HAP-1 (cell line): ENCODE measurements around the gene NTM.

Experiments used
- DNase-seq, 2 experiments: peaks; one replicate each; pipeline ENCODE4 v3.0.0-alpha.2; 2016 to 2020; ENCODE audit warnings: low spot score in 2 of 2
- H3K27me3 ChIP-seq: fragments of 250-450 bp; sonication (Bioruptor Pico); 2 replicates; pipeline ENCODE4 v1.5.1; 2020; ENCODE audit warnings: low read depth, mild to moderate bottlenecking, moderate library complexity
- H3K36me3 ChIP-seq: fragments of 250-450 bp; sonication (Bioruptor Pico); replicated peaks from 2 replicates; pipeline ENCODE4 v1.5.1; 2020; ENCODE audit warnings: mild to moderate bottlenecking
- H3K4me1 ChIP-seq: fragments of 250-450 bp; sonication (Bioruptor Pico); 2 replicates; pipeline ENCODE4 v1.5.1; 2020; ENCODE audit warnings: mild to moderate bottlenecking
- H3K4me3 ChIP-seq: fragments of 250-450 bp; sonication (Bioruptor Pico); 2 replicates; pipeline ENCODE4 v1.5.1; 2020; ENCODE audit warnings: mild to moderate bottlenecking, moderate library complexity
- H3K9me3 ChIP-seq: fragments of 250-450 bp; sonication (Bioruptor Pico); 2 replicates; pipeline ENCODE4 v1.5.1; 2020; ENCODE audit warnings: mild to moderate bottlenecking, moderate library complexity
- in situ Hi-C: fragments of 300-500 bp; cut with MboI; formaldehyde crosslinking; loops from 3 replicates; pipeline ENCODE4 v1.14.3; 2020; ENCODE audit warnings: low sequenced_read_pairs, inconsistent platforms, mixed read lengths

Gene NTM

GRCh38 chr11:131662993-131663392, 292.6 kb downstream of the NTM start:
- in situ Hi-C loops = no loop called here
- Histone ChIP-seq H3K27me3 (no peaks in the 10 kb centered on the region), H3K9me3 (no peaks in the 10 kb centered on the region), H3K36me3 (no peaks in the 10 kb centered on the region), H3K4me1 (no peaks in the 10 kb centered on the region), H3K4me3 (no peak overlapping the region)
- DNase-seq = no peak

GRCh38 chr11:131663405-131664200, 293.2 kb downstream of the NTM start:
- Histone ChIP-seq H3K4me3 (no peak overlapping the region), H3K27me3 (no peaks in the 10 kb centered on the region), H3K36me3 (no peaks in the 10 kb centered on the region), H3K9me3 (no peaks in the 10 kb centered on the region), H3K4me1 (no peaks in the 10 kb centered on the region)
- DNase-seq = no peak
- in situ Hi-C loops = no loop called here

DNA sequence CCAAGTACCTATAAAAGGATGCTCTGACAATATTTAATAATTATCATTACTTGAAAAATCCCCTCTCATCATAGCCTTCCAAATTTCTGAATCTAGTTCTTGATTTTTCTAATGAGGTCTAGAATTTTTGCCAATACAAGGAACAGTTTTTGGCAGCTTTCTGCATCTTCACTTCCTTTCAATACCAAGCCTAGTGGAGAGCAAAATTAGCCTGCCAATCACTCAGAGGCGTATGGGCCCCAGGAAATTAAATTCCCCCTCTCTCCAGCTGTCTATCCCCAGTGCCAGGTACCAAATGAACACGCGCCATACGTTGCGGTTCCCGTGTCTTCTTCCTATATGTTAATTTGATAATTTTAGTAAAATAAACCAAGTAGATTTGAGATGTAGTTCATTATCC, 293.9 kb downstream of the NTM start:
- no peak overlapping the region for H3K4me3 ChIP-seq
- DNase-seq = no peak
- no peaks in the 10 kb centered on the region for H3K9me3 ChIP-seq
- H3K36me3 ChIP-seq = no peaks in the 10 kb centered on the region
- no peaks in the 10 kb centered on the region for H3K27me3 ChIP-seq
- H3K4me1 ChIP-seq = no peaks in the 10 kb centered on the region
- in situ Hi-C loops = no loop called here

GRCh38 chr11:131664816-131665215, 294.4 kb downstream of the NTM start:
- no peaks in the 10 kb centered on the region for H3K4me1 ChIP-seq
- H3K4me3 ChIP-seq = no peak overlapping the region
- H3K27me3 ChIP-seq = no peaks in the 10 kb centered on the region
- H3K9me3 ChIP-seq = no peaks in the 10 kb centered on the region
- no peak for DNase-seq
- H3K36me3 ChIP-seq = no peaks in the 10 kb centered on the region
- in situ Hi-C loops = no loop called here

DNA sequence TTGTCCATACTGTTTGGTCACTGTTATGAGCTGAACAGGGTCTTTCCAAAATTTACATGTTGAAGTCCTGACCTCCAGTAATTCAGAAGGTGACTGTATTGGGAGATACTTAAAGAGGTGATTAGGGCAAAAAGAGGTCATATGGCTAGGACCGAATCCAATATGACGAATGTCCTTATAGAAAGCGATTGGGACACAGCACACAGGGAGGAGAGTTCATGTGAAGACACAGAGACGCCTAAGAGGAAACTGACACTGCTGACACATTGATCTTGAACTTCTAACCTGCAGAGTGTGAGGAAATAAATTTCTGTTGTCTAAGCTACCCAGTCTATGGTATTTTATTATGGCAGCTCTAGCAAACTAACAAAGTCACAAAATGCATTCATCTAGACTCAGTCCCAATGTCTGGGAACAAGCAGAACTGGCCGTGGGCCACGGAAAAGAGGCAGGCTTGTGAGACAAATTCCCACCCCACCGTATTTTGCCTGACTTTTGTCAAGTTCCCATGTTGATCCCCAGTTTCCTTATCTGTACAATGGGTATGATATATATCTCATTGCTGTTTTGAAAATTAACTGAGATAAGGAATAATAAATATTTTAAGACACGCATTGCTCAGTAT, 295.0 kb downstream of the NTM start:
- no peak overlapping the region for H3K4me3 ChIP-seq
- H3K27me3 ChIP-seq = no peaks in the 10 kb centered on the region
- in situ Hi-C loops = no loop called here
- no peaks in the 10 kb centered on the region for H3K36me3 ChIP-seq
- no peaks in the 10 kb centered on the region for H3K4me1 ChIP-seq
- no peak for DNase-seq
- no peaks in the 10 kb centered on the region for H3K9me3 ChIP-seq

DNA sequence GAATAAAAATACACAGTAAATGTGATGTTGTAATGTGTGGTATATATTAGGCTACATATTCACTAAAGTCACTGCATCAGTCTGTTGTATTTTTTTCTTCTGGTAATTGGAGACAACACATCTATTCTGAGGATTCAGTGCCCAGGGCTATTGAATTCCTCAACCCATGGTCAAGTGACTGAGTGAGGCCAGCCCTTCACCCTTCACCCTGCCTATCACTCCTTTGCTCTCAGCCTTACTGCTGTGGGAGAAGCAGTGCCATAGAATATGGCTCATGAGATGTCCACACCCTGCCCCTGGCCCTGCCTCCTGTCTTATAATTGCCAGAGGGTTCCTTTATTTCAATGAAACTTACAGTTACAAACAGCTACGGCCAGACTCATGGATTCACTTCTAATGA, 295.6 kb downstream of the NTM start:
- Histone ChIP-seq H3K9me3 (no peaks in the 10 kb centered on the region), H3K36me3 (no peaks in the 10 kb centered on the region), H3K27me3 (no peaks in the 10 kb centered on the region), H3K4me3 (no peak overlapping the region), H3K4me1 (no peaks in the 10 kb centered on the region)
- in situ Hi-C loops = no loop called here
- DNase-seq = no peak

GRCh38 chr11:131666617-131667016, 296.2 kb downstream of the NTM start:
- Histone ChIP-seq H3K4me3 (no peak overlapping the region), H3K27me3 (no peaks in the 10 kb centered on the region), H3K9me3 (no peaks in the 10 kb centered on the region), H3K4me1 (no peaks in the 10 kb centered on the region), H3K36me3 (no peaks in the 10 kb centered on the region)
- no peak for DNase-seq
- in situ Hi-C loops = no loop called here

DNA sequence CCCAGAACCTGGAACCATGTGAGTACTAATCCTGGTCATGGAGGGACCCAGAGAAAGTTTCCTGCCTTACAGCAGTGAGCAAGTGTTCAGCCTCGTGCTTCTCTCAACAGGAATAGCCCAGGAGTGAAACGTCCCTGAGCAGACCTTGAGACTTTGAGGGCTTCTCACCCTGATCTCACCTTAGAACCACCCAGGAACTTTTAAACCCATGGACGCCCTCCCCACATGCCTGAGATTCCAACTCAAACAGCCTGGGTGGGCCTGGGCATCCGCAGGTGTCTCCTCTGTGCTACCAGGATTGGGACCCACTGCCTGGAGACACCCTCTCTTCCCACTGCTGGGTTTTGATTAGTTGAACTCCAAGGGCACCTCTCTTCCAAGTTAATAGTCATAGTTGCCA, 297.2 kb downstream of the NTM start:
- H3K4me1 ChIP-seq = no peaks in the 10 kb centered on the region
- DNase-seq = no peak
- H3K36me3 ChIP-seq = no peaks in the 10 kb centered on the region
- no peaks in the 10 kb centered on the region for H3K27me3 ChIP-seq
- no peak overlapping the region for H3K4me3 ChIP-seq
- in situ Hi-C loops = no loop called here
- no peaks in the 10 kb centered on the region for H3K9me3 ChIP-seq

DNA sequence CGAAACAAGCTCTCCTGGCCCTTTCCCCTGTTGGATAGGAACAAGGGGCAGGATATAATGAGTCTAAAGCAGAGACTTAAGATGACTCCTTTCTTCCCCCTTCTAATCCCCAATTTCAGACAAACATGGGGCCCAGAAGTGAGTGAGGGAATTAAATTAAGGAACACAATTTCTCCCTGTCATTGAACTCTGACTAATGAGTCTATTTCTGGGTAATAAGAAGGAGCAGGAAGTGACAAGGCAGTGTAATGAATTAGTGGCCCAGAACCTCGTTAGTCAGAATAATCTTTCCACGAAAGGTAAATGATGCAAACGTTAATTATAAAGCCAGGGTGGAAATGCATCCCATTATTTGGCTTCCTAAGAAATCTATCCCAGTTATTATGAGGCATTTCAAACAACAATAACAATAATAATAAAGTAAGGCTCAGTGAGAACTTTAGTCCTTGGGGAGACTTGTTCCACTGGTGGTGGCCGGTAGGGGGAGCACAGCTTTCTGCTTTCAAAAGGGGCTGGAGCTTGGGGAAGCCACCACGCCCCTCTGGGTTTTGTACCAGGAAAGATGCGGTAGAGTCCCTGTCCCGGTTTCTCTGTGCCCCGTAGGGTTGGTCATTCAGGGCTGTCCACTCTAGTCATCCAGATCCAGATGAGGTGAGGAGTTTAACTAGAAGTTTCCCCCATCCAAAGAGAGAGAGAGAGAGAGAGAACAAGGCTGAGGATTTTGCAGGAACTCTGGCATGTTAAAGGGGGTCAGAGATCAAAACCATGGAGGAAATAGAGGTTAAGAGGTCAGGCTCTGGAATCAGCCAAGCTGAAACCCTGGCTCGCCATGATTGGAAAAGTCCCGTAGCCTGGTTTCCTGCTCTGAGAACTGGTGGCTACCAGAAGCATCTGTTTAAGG, 298.3 kb downstream of the NTM start:
- H3K4me1 ChIP-seq = no peaks in the 10 kb centered on the region
- H3K4me3 ChIP-seq = no peak overlapping the region
- H3K27me3 ChIP-seq = no peaks in the 10 kb centered on the region
- H3K36me3 ChIP-seq = no peaks in the 10 kb centered on the region
- DNase-seq = peak; percentile 4 to 74
- in situ Hi-C loops = no loop called here
- no peaks in the 10 kb centered on the region for H3K9me3 ChIP-seq

DNA sequence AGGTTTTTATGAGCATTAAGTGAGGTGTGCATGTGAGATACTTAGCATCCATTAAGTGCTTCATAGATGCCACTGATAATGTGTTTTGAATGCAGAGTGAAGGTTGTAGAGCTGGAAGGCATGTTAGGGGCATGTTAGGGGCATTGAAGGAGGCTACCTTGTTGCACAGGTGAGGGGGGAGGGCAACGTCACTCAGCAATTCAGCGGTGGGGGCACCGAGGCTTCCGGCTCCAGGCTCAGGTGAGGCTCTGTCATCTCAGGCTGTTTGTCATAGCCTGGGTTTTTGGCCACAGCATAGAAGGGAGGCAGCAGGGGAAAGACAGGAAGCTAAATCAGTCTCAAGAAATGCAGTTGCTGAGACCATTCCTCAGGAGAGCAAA, 299.0 kb downstream of the NTM start:
- no peak for DNase-seq
- in situ Hi-C loops = no loop called here
- H3K4me3 ChIP-seq = no peak overlapping the region
- H3K27me3 ChIP-seq = no peaks in the 10 kb centered on the region
- H3K4me1 ChIP-seq = no peaks in the 10 kb centered on the region
- H3K9me3 ChIP-seq = no peaks in the 10 kb centered on the region
- H3K36me3 ChIP-seq = no peaks in the 10 kb centered on the region

DNA sequence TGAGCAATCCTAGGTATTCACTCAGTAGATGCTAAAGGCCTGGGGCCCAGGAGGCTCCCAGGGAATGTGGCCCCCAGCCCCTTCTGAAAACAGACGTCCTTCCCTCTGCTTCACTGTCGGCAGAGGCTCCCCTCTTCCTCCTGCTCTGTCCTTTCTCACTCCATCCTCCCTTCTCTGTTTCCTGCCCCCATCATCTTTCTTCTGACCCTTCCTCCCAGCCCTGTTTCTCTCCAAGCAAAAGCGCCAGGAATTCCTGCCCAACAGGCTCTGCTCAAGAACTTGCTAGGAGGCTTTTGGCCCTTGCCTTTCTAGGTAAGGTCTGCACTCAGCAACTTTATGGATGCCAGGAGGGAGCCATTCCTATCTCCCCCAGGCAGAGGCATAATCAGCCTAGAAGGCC, 300.5 kb downstream of the NTM start:
- in situ Hi-C loops = loop anchor here (10.0 kb wide), 1 partner anchor 606 kb away; no protein-coding TSS in a partner anchor
- H3K4me3 ChIP-seq = no peak overlapping the region
- H3K36me3 ChIP-seq = no peaks in the 10 kb centered on the region
- H3K27me3 ChIP-seq = no peaks in the 10 kb centered on the region
- no peaks in the 10 kb centered on the region for H3K4me1 ChIP-seq
- DNase-seq = no peak
- no peaks in the 10 kb centered on the region for H3K9me3 ChIP-seq

DNA sequence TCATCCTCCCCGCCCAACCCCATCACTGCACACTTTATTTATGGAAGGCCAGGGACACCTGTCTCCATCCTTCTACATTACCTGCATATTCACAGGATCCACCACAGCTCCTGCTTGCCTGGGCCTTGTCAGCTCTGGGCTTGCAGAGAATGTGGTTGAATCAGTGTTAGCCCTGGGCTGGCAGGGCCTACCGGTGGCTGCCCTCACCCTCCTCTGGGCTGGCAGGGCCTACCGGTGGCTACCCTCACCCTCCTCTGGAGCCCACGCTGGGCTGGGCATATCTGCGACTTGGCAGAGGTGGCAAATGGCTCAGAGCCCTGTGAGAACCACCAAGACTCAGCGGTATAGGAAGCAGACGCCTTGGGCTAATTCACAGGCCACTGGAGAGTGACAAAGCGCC, 300.9 kb downstream of the NTM start:
- Histone ChIP-seq H3K4me1 (no peaks in the 10 kb centered on the region), H3K27me3 (no peaks in the 10 kb centered on the region), H3K36me3 (no peaks in the 10 kb centered on the region), H3K4me3 (no peak overlapping the region), H3K9me3 (no peaks in the 10 kb centered on the region)
- in situ Hi-C loops = loop anchor here (10.0 kb wide), 1 partner anchor 607 kb away; no protein-coding TSS in a partner anchor
- no peak for DNase-seq

DNA sequence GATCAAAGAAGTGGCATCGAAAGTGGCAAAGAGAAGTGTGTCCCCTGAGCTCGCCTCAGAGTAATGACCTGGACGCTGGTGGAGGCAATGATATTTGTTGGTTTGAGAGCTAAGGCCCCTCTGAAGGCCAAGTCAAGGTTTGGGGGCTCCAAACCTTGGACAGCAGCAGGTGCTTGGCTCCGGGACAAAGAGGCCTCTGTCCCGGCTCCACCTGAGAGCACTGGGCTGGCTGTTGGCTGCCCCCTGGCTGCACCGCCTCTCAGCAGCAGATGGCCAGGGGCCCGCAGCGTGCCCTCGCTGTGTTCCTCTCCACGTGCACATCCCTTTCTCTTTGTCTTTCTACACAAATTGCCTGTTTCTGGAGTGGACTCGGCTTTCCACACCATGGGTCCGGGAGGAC, 301.3 kb downstream of the NTM start:
- Histone ChIP-seq H3K36me3 (no peaks in the 10 kb centered on the region), H3K4me1 (no peaks in the 10 kb centered on the region), H3K27me3 (no peaks in the 10 kb centered on the region), H3K4me3 (no peak overlapping the region), H3K9me3 (no peaks in the 10 kb centered on the region)
- no peak for DNase-seq
- in situ Hi-C loops = loop anchor here (10.0 kb wide), 1 partner anchor 607 kb away; no protein-coding TSS in a partner anchor

DNA sequence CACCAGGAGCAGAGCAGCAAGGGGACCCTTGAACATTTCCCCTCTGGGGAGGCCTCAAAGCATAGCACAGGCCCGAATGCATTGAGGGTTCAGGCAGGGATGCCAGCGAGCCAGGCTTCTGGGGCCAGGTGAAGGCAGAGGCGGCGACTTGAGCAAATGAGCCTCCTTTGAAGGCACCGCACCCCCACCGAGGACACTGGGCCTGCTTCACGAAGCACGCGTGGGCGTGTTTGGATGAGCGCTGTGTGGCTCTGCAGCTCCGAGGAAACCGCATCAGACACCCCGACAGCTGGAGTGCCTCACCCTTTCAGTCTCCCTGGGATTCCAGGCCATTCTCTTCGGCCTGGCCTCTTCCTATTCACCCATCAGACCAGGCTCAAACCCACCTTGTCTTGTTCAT, 301.8 kb downstream of the NTM start:
- H3K4me1 ChIP-seq = no peaks in the 10 kb centered on the region
- H3K36me3 ChIP-seq = no peaks in the 10 kb centered on the region
- no peak for DNase-seq
- in situ Hi-C loops = loop anchor here (10.0 kb wide), 1 partner anchor 607 kb away; no protein-coding TSS in a partner anchor
- H3K27me3 ChIP-seq = no peaks in the 10 kb centered on the region
- H3K9me3 ChIP-seq = no peaks in the 10 kb centered on the region
- no peak overlapping the region for H3K4me3 ChIP-seq
